BLaER1 (cell line): ENCODE data around the gene ITGA3.

Experiments used
- H3K27ac ChIP-seq: shearing (Covaris generic); formaldehyde crosslinking; 2 replicates; pipeline ENCODE4 v1.8.1; 2022
- H3K27me3 ChIP-seq: shearing (Covaris generic); formaldehyde crosslinking; 2 replicates; pipeline ENCODE4 v1.8.1; 2022
- H3K36me3 ChIP-seq: shearing (Covaris generic); formaldehyde crosslinking; 2 replicates; pipeline ENCODE4 v1.8.1; 2022
- H3K4me1 ChIP-seq: shearing (Covaris generic); formaldehyde crosslinking; 2 replicates; pipeline ENCODE4 v1.8.1; 2022
- H3K4me2 ChIP-seq: shearing (Covaris generic); formaldehyde crosslinking; 2 replicates; pipeline ENCODE4 v1.8.1; 2022
- H3K4me3 ChIP-seq: shearing (Covaris generic); formaldehyde crosslinking; 2 replicates; pipeline ENCODE4 v1.8.1; 2022
- H3K9ac ChIP-seq: shearing (Covaris generic); formaldehyde crosslinking; 2 replicates; pipeline ENCODE4 v1.8.1; 2022
- H3K9me3 ChIP-seq: shearing (Covaris generic); formaldehyde crosslinking; 2 replicates; pipeline ENCODE4 v1.8.1; 2022
- H4K20me1 ChIP-seq: shearing (Covaris generic); formaldehyde crosslinking; 2 replicates; pipeline ENCODE4 v1.8.1; 2022
- Cebpa-rat ChIP-seq: shearing (Covaris generic); IDR thresholded peaks from 2 replicates; pipeline ENCODE4 v1.8.1; 2022

Gene ITGA3

GRCh38 chr17:50044483-50044882 is 11.4 kb upstream of the ITGA3 start:
- H3K9ac ChIP-seq = no peak overlapping the region

GRCh38 chr17:50045154-50045553 is 10.8 kb upstream of the ITGA3 start:
- H3K4me2 ChIP-seq = no peak overlapping the region
- no peak overlapping the region for H3K27ac ChIP-seq
- 0 out of 2 replicates have a peak, but pooled peaks cover 7% of the 10 kb centered on the region for H3K4me1 ChIP-seq
- H3K9ac ChIP-seq = no peak overlapping the region
- H3K36me3 ChIP-seq = no peaks in the 10 kb centered on the region
- no peaks in the 10 kb centered on the region for H3K27me3 ChIP-seq
- TF ChIP-seq Cebpa-rat = no peak
- no peak overlapping the region for H3K4me3 ChIP-seq
- no peaks in the 10 kb centered on the region for H4K20me1 ChIP-seq
- no peaks in the 10 kb centered on the region for H3K9me3 ChIP-seq

More at GRCh38 chr17:50044483-50044882, 11.4 kb upstream of the ITGA3 start:
- H4K20me1 ChIP-seq = no peaks in the 10 kb centered on the region
- H3K4me2 ChIP-seq = no peak overlapping the region
- H3K9me3 ChIP-seq = no peaks in the 10 kb centered on the region
- no peaks in the 10 kb centered on the region for H3K27me3 ChIP-seq
- no peak overlapping the region for H3K27ac ChIP-seq
- no peaks in the 10 kb centered on the region for H3K36me3 ChIP-seq
- TF ChIP-seq Cebpa-rat = no peak
- H3K4me1 ChIP-seq = 0 out of 2 replicates have a peak, but pooled peaks cover 7% of the 10 kb centered on the region
- no peak overlapping the region for H3K4me3 ChIP-seq

GRCh38 chr17:50046179-50046578 is 9.7 kb upstream of the ITGA3 start:
- Histone ChIP-seq H3K4me3 (no peak overlapping the region), H3K36me3 (no peaks in the 10 kb centered on the region), H3K9me3 (no peaks in the 10 kb centered on the region), H4K20me1 (no peaks in the 10 kb centered on the region), H3K27ac (no peak overlapping the region), H3K27me3 (no peaks in the 10 kb centered on the region), H3K4me2 (no peak overlapping the region), H3K4me1 (peaks cover 16% of the 10 kb centered on the region), H3K9ac (no peak overlapping the region)
- no peak for TF ChIP-seq Cebpa-rat

- TF ChIP-seq Cebpa-rat = no peak
- Histone ChIP-seq H3K9me3 (no peaks in the 10 kb centered on the region), H3K4me2 (no peak overlapping the region), H3K27ac (no peak overlapping the region), H3K9ac (no peak overlapping the region), H4K20me1 (no peaks in the 10 kb centered on the region), H3K27me3 (no peaks in the 10 kb centered on the region), H3K4me1 (peaks cover 21% of the 10 kb centered on the region), H3K36me3 (no peaks in the 10 kb centered on the region), H3K4me3 (no peak overlapping the region)
Measured at GRCh38 chr17:50046667-50047066, 9.2 kb upstream of the ITGA3 start.

DNA sequence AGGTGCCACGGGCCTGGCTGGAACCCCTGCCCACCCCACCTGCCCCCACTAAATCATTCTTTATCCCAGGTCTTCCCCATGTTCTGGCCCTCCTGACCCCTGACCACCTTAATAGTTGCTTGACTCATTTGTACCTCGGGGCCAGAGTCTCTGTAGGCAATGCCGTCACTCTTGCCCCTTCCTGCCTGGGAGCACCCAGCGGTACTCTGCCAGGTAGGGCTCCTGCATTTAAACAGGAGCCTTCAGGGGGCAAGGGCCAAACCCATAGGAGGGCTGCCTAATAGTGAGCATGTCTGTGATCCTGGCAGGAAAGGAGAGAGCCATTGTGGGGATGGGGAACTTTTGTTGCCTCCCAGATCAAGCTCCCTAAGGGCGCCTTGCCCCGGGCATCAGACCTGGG is 8.8 kb upstream of the ITGA3 start:
- no peak overlapping the region for H3K9ac ChIP-seq
- no peaks in the 10 kb centered on the region for H3K36me3 ChIP-seq
- H3K4me3 ChIP-seq = no peak overlapping the region
- no peak for TF ChIP-seq Cebpa-rat
- H4K20me1 ChIP-seq = no peaks in the 10 kb centered on the region
- peaks cover 23% of the 10 kb centered on the region for H3K4me1 ChIP-seq
- H3K9me3 ChIP-seq = no peaks in the 10 kb centered on the region
- H3K4me2 ChIP-seq = no peak overlapping the region
- no peak overlapping the region for H3K27ac ChIP-seq
- no peaks in the 10 kb centered on the region for H3K27me3 ChIP-seq

DNA sequence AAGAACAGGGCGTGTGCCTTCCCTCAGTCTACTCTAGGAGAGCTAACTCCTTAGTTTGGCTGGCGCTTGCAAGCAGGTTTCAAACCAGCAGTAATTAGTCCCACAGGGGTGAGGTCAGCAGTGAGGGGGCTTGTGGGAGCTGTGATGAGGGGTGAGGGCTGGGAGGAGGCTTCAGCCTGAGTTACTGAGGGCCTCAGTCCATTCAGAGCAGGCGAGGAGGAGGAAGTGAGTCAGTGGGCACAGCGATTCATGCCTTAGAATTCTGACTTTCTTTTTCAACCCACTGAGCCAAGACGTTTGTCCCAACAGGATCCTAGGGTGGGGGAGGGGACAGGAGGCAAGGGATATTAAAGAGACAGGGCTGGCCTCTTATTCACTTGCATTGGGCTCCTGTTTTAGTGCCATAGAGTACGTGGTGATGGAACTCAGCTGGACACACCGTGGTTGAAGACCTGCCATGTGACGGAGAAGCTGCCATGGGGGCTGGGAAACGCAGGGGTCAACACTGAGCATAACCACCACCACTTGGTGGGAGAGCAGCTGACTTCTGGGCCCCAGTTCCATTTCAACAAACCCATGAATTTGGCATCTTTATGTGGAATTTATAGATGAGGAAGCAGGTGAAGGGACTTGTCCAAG is 8.3 kb upstream of the ITGA3 start:
- Histone ChIP-seq H3K4me1 (peaks cover 28% of the 10 kb centered on the region), H3K27ac (no peak overlapping the region), H3K4me3 (no peak overlapping the region), H3K4me2 (no peak overlapping the region), H3K9me3 (no peaks in the 10 kb centered on the region), H3K9ac (no peak overlapping the region), H4K20me1 (no peaks in the 10 kb centered on the region), H3K36me3 (no peaks in the 10 kb centered on the region), H3K27me3 (no peaks in the 10 kb centered on the region)
- no peak for TF ChIP-seq Cebpa-rat

DNA sequence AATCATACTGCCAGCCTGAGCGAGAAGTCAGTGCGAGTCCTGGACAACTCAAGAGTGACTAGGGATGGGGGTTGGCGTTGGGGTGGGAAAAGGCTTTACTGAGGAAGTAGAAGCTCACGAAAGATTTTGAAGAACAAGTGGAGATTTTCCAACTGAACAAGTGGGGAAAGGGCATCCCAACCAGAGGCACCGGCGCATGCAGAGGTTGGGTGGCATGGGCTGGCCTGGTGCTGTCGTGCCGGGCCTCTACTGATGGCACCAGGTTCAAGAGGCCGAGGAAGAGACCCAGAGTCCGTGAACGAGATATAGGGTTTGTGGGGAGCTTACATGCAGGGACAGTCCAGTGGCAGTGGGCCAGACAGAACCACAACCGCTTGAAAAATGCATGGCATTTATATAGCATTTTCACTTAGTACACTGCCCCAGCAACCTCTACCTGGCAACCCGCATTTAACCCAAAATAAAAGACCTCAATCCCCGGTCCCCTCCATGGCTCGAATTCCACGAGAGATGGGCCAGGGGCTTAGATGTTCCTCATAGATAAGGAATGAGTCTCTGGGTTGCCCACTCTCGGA is 7.7 kb upstream of the ITGA3 start:
- no peak overlapping the region for H3K27ac ChIP-seq
- H3K9me3 ChIP-seq = no peaks in the 10 kb centered on the region
- no peak overlapping the region for H3K4me3 ChIP-seq
- no peak overlapping the region for H3K4me2 ChIP-seq
- H3K4me1 ChIP-seq = peaks cover 33% of the 10 kb centered on the region
- H3K27me3 ChIP-seq = peaks cover 4% of the 10 kb centered on the region; the same call in 1 of the 2 replicates
- no peak overlapping the region for H3K9ac ChIP-seq
- no peak for TF ChIP-seq Cebpa-rat
- H4K20me1 ChIP-seq = no peaks in the 10 kb centered on the region
- no peaks in the 10 kb centered on the region for H3K36me3 ChIP-seq

DNA sequence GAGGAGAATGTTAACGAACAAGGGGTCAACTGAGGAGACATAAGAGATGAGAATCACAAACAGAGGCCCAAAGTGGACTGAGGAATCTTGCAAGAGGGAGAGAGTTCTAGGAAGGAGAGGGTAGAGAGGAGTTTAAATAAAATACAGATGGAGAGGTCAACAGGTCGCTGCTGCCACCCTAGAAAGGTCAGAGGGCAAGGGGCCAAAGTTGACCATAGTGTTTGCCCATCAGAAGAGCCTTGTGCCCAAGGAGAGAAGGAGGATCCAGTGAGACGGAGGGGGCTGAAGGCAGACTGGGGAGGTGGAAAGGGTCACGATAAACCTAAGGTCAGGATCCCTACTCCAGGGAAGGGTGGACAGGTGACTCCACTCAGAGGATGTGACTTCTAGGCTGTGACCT is 6.9 kb upstream of the ITGA3 start:
- Histone ChIP-seq H3K4me3 (no peak overlapping the region), H3K27me3 (peaks cover 11% of the 10 kb centered on the region; the same call in 1 of the 2 replicates), H3K4me1 (peaks cover 33% of the 10 kb centered on the region), H4K20me1 (no peaks in the 10 kb centered on the region), H3K9me3 (no peaks in the 10 kb centered on the region), H3K36me3 (no peaks in the 10 kb centered on the region), H3K27ac (no peak overlapping the region), H3K9ac (no peak overlapping the region), H3K4me2 (no peak overlapping the region)
- TF ChIP-seq Cebpa-rat = no peak

GRCh38 chr17:50049636-50050035 is 6.3 kb upstream of the ITGA3 start:
- H3K27me3 ChIP-seq = peaks cover 18% of the 10 kb centered on the region
- no peaks in the 10 kb centered on the region for H3K36me3 ChIP-seq
- H3K27ac ChIP-seq = no peak overlapping the region
- no peaks in the 10 kb centered on the region for H4K20me1 ChIP-seq
- H3K4me1 ChIP-seq = peaks cover 33% of the 10 kb centered on the region
- H3K9me3 ChIP-seq = no peaks in the 10 kb centered on the region
- no peak for TF ChIP-seq Cebpa-rat
- no peak overlapping the region for H3K9ac ChIP-seq
- H3K4me3 ChIP-seq = no peak overlapping the region
- H3K4me2 ChIP-seq = no peak overlapping the region

GRCh38 chr17:50050431-50051032 is 5.4 kb upstream of the ITGA3 start:
- H3K4me3 ChIP-seq = no peak overlapping the region
- peaks cover 41% of the 10 kb centered on the region for H3K4me1 ChIP-seq
- H3K9ac ChIP-seq = no peak overlapping the region
- H3K9me3 ChIP-seq = no peaks in the 10 kb centered on the region
- H3K4me2 ChIP-seq = peak overlapping the region; percentile 53
- no peaks in the 10 kb centered on the region for H3K36me3 ChIP-seq
- peaks cover 27% of the 10 kb centered on the region for H3K27me3 ChIP-seq
- TF ChIP-seq Cebpa-rat = no peak
- H3K27ac ChIP-seq = no peak overlapping the region
- H4K20me1 ChIP-seq = peaks cover 6% of the 10 kb centered on the region; the same call in 1 of the 2 replicates
